MG63 (cell line): ENCODE measurements around the gene KRT1. TPM values are rescaled to one million over a fixed set of nuclear protein-coding genes. Genes with fewer than 3 reads are reported as not detected.
"Not testable (repeated sequence)": the region's sequence is repeated elsewhere in the genome, so short reads cannot be mapped to it uniquely, and the experiment has no call there.

ENCODE experiments used
- DNase-seq: peaks from one replicate; pipeline ENCODE4 v3.0.0-alpha.2; 2020
- H3K27me3 ChIP-seq: fragments of 250-450 bp; sonication (Bioruptor Pico); 2 replicates; pipeline ENCODE4 v1.5.1; 2020; ENCODE audit warnings: mild to moderate bottlenecking, moderate library complexity
- H3K36me3 ChIP-seq: fragments of 250-450 bp; sonication (Bioruptor Pico); 2 replicates; pipeline ENCODE4 v1.5.1; 2020; ENCODE audit warnings: mild to moderate bottlenecking, moderate library complexity
- H3K4me3 ChIP-seq: fragments of 250-450 bp; sonication (Bioruptor Pico); 2 replicates; pipeline ENCODE4 v1.5.1; 2020; ENCODE audit warnings: mild to moderate bottlenecking, moderate library complexity
- H3K9me3 ChIP-seq: fragments of 250-450 bp; sonication (Bioruptor Pico); 2 replicates; pipeline ENCODE4 v1.5.1; 2020; ENCODE audit warnings: mild to moderate bottlenecking, moderate library complexity
- total RNA-seq: library from RNA; depleted of rRNA; stranded (reverse); fragments of >200 nt; shearing (Covaris generic); gene quantifications from 2 replicates; pipeline ENCODE4 v1.2.3, GENCODE V29; 2014; ENCODE audit warnings: low replicate concordance

KRT1 gene
- total RNA-seq, 1 experiment from 2014 or later, result not detected

GRCh38 chr12:52674433-52674775 is 5.8 kb downstream of the KRT1 start:
- H3K36me3 ChIP-seq, result no peaks in the 10 kb centered on the region
- no peak for DNase-seq
- H3K4me3 ChIP-seq, result no peak overlapping the region
- H3K9me3 ChIP-seq, result no peaks in the 10 kb centered on the region
- H3K27me3 ChIP-seq, result peaks cover 12% of the 10 kb centered on the region

- Histone ChIP-seq H3K27me3 (peaks cover 9% of the 10 kb centered on the region), H3K36me3 (no peaks in the 10 kb centered on the region), H3K4me3 (no peak overlapping the region), H3K9me3 (no peaks in the 10 kb centered on the region)
- DNase-seq, result no peak
Observed at GRCh38 chr12:52673713-52674432, 6.3 kb downstream of the KRT1 start.

GRCh38 chr12:52673217-52673616 is 7.0 kb downstream of the KRT1 start:
- no peak overlapping the region for H3K4me3 ChIP-seq
- no peaks in the 10 kb centered on the region for H3K36me3 ChIP-seq
- peaks cover 3% of the 10 kb centered on the region for H3K27me3 ChIP-seq
- no peak for DNase-seq
- no peaks in the 10 kb centered on the region for H3K9me3 ChIP-seq

- H3K36me3 ChIP-seq, result no peaks in the 10 kb centered on the region
- no peak for DNase-seq
- H3K4me3 ChIP-seq, result no peak overlapping the region
- 0 out of 2 replicates have a peak, but pooled peaks cover 2% of the 10 kb centered on the region for H3K27me3 ChIP-seq
- no peaks in the 10 kb centered on the region for H3K9me3 ChIP-seq
Observed at GRCh38 chr12:52672321-52672933, 7.8 kb downstream of the KRT1 start.

DNA sequence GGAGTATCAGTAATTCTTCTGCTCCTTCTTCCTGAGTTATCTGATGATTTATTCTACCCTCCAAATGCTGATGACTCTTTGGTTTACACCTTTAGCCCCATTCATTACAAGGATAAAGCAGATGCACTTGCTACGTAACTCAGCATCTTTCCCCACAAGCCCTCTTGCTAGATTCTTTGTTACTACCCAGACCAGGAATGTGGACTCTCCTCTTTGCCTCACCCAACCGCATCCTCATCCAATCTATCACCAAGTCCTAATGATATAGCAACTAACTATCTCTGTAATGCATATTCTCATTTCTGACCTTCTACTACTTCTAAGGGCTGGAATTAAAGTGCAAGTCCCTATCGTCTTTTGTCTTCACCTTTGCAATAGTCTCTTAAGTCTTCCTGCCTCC is 9.2 kb downstream of the KRT1 start:
- DNase-seq, result no peak
- H3K4me3 ChIP-seq, result no peak overlapping the region
- no peaks in the 10 kb centered on the region for H3K9me3 ChIP-seq
- H3K27me3 ChIP-seq, result 0 out of 2 replicates have a peak, but pooled peaks cover 2% of the 10 kb centered on the region
- H3K36me3 ChIP-seq, result no peaks in the 10 kb centered on the region

DNA sequence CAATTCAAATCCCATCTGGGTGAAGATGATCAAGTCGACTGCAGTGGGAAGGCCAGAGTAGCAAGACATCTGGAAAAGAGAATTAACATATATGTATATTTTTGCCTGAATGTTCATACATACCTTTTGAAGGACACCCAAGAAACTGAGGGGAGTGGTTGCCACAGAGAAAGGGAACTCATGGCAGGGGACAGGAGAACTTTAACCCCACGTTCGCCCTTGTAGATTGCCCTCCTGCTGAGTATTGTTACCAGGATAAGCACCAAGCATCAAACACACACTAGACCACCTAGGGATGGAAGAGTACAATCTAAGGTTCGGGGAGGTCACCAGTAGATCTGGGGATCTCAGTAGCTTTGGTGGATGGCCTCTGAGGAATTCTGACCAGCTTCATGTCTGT is 9.7 kb downstream of the KRT1 start:
- H3K9me3 ChIP-seq, result no peaks in the 10 kb centered on the region
- no peak overlapping the region for H3K4me3 ChIP-seq
- no peak for DNase-seq
- 0 out of 2 replicates have a peak, but pooled peaks cover 2% of the 10 kb centered on the region for H3K27me3 ChIP-seq
- H3K36me3 ChIP-seq, result no peaks in the 10 kb centered on the region

- H3K36me3 ChIP-seq, H3K4me3 ChIP-seq, DNase-seq, H3K27me3 ChIP-seq, H3K9me3 ChIP-seq: not testable (repeated sequence)
Observed at GRCh38 chr12:52669941-52670340, 10.3 kb downstream of the KRT1 start.

DNA sequence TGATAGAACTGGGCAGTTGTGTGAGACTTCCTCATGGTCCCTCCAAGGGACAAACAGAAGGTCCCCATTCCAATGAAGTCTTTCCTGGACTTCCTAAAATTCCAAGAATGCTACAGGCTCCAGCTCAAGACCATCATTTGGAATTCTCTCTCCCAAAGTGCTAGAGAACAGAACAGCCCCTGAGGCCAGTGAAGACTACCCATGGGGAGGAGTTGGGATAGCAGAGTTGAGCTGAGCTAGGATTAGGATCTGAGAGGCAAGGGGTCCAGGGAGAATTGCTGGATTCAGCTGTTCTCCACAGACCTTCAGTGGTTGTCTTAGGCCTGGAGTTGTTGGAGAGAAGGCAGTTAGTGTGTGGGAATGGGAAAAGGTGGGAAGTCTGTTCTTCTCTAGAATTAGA is 10.8 kb downstream of the KRT1 start:
- Histone ChIP-seq H3K36me3 (no peaks in the 10 kb centered on the region), H3K27me3 (0 out of 2 replicates have a peak, but pooled peaks cover 2% of the 10 kb centered on the region)
- DNase-seq, result no peak

GRCh38 chr12:52667931-52668330 is 12.3 kb downstream of the KRT1 start:
- Histone ChIP-seq H3K36me3 (no peaks in the 10 kb centered on the region), H3K4me3 (no peak overlapping the region), H3K27me3 (0 out of 2 replicates have a peak, but pooled peaks cover 2% of the 10 kb centered on the region), H3K9me3 (no peaks in the 10 kb centered on the region)
- DNase-seq, result no peak

More for the DNA sequence above, 10.8 kb downstream of the KRT1 start:
- H3K9me3 ChIP-seq, result no peaks in the 10 kb centered on the region
- no peak overlapping the region for H3K4me3 ChIP-seq

DNA sequence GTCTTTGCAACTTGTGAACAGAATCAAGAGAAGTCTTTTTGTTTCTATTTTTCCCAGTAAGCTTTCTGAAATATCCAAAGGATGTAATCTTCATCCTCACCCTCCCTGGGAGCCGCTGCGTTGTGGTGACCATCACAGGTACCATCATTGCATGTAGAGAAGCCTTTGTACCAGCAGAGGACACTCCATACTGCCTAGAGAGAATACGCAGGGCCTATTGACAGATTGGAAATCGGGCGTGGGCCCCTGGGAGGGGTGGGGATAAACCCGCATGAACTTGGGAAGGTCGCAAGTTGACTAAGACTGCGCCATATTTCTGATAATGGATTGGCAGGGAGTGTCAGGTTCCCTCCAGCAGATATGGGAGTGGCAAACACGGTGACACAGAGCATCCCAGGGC is 12.7 kb downstream of the KRT1 start:
- no peak overlapping the region for H3K4me3 ChIP-seq
- no peaks in the 10 kb centered on the region; the same call in 1 of the 2 replicates for H3K27me3 ChIP-seq
- no peaks in the 10 kb centered on the region for H3K36me3 ChIP-seq
- no peaks in the 10 kb centered on the region for H3K9me3 ChIP-seq
- no peak for DNase-seq

- DNase-seq, result no peak
- Histone ChIP-seq H3K9me3 (no peaks in the 10 kb centered on the region), H3K4me3 (no peak overlapping the region), H3K36me3 (no peaks in the 10 kb centered on the region), H3K27me3 (no peaks in the 10 kb centered on the region; the same call in 1 of the 2 replicates)
Observed at GRCh38 chr12:52666471-52666870, 13.7 kb downstream of the KRT1 start.

DNA sequence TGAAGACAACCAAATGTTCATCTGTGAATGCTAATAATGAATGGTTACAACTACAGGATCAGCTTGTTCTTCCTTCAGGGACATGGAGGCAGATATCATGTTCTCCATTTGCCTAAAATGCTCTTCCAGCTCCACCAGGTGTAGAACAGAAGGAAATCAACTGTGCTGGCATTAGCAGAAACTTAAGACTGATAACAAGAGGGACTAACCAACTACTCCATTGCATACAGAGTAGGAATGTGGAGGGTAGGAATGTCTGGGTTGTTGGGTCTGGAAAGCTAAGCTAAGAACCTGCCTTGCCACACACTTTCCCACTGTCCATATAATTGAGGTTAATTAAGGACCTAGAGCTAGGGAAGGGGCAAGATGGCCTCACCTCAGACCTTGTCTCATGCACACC is 16.8 kb downstream of the KRT1 start:
- H3K27me3 ChIP-seq, result no peaks in the 10 kb centered on the region; the same call in 1 of the 2 replicates
- DNase-seq, result no peak
- no peak overlapping the region for H3K4me3 ChIP-seq
- H3K9me3 ChIP-seq, result no peaks in the 10 kb centered on the region
- no peaks in the 10 kb centered on the region for H3K36me3 ChIP-seq

GRCh38 chr12:52662918-52663229 is 17.3 kb downstream of the KRT1 start:
- Histone ChIP-seq H3K27me3 (no peaks in the 10 kb centered on the region; the same call in 1 of the 2 replicates), H3K9me3 (no peaks in the 10 kb centered on the region), H3K4me3 (no peak overlapping the region), H3K36me3 (no peaks in the 10 kb centered on the region)
- DNase-seq, result no peak

GRCh38 chr12:52662093-52662917 is 17.9 kb downstream of the KRT1 start:
- no peak for DNase-seq
- H3K36me3 ChIP-seq, result no peaks in the 10 kb centered on the region
- no peak overlapping the region for H3K4me3 ChIP-seq
- H3K27me3 ChIP-seq, result no peaks in the 10 kb centered on the region; the same call in 1 of the 2 replicates
- H3K9me3 ChIP-seq, result no peaks in the 10 kb centered on the region

GRCh38 chr12:52661668-52662067 is 18.5 kb downstream of the KRT1 start:
- Histone ChIP-seq H3K27me3 (no peaks in the 10 kb centered on the region; the same call in 1 of the 2 replicates), H3K9me3 (no peaks in the 10 kb centered on the region), H3K36me3 (no peaks in the 10 kb centered on the region), H3K4me3 (no peak overlapping the region)
- no peak for DNase-seq

DNA sequence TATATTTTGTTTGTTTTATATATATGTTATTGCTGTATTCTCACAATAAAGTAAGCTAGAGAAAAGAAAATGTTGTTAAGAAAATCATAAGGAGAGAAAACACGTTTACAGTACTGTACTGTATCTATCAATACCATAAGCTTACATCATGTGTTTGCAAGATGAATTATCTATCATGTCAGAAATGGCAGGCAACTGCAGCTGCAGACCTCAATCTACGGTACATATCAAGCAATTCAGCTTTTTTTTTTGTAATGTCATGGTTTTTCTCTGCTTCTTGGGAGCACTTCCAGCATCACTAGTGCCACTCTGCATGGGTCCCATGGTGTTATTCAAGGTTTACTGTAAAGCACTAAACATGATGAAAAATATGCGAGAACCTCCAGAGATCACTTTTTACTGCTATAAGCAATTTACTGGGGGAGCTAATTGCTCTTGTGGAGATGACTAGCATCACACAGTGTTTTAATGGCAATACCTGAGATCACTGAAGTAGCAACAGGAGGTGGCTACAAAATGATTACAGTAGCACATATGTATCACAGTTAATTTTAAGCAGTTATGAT is 19.2 kb downstream of the KRT1 start:
- no peaks in the 10 kb centered on the region; the same call in 1 of the 2 replicates for H3K27me3 ChIP-seq
- no peak overlapping the region for H3K4me3 ChIP-seq
- H3K36me3 ChIP-seq, result no peaks in the 10 kb centered on the region
- DNase-seq, result no peak
- H3K9me3 ChIP-seq, result no peaks in the 10 kb centered on the region

- Histone ChIP-seq H3K9me3 (no peaks in the 10 kb centered on the region), H3K27me3 (no peaks in the 10 kb centered on the region; the same call in 1 of the 2 replicates), H3K4me3 (no peak overlapping the region), H3K36me3 (no peaks in the 10 kb centered on the region)
- no peak for DNase-seq
Observed at GRCh38 chr12:52659951-52660350, 20.3 kb downstream of the KRT1 start.
